Activated T-helper 9 cell treated with anti-CD3 and anti-CD28 coated beads, Interleukin-2, amount 50 U/mL, for 16 hours (primary cell): ENCODE data around the gene NEK5.

Experiments
- DNase-seq: peaks from one replicate; pipeline ENCODE4 v3.0.0-alpha.2; 2020; ENCODE audit warnings: low read depth

NEK5 gene

GRCh38 chr13:52010890-52011631 lies 117.8 kb downstream of the NEK5 start, which contains the start of gene ATP7B:
ATP7B (minus strand) TSS chr13:52011450; CDS start chr13:52011337, 113 bp downstream.
- peak; percentile 5 for DNase-seq

GRCh38 chr13:52009946-52010345 lies 118.9 kb downstream of the NEK5 start:
- no peak for DNase-seq

- DNase-seq: no peak
Measured at GRCh38 chr13:52006523-52007245, 122.2 kb downstream of the NEK5 start.

GRCh38 chr13:52005841-52006522 lies 122.9 kb downstream of the NEK5 start:
- no peak for DNase-seq

GRCh38 chr13:52004511-52005170 lies 124.2 kb downstream of the NEK5 start:
- no peak for DNase-seq

GRCh38 chr13:52003541-52003940 lies 125.3 kb downstream of the NEK5 start:
- DNase-seq: no peak

GRCh38 chr13:52002361-52002760 lies 126.5 kb downstream of the NEK5 start:
- no peak for DNase-seq

- no peak for DNase-seq
Measured at GRCh38 chr13:52001120-52001731, 127.6 kb downstream of the NEK5 start.

GRCh38 chr13:51999921-52000320 lies 129.0 kb downstream of the NEK5 start:
- no peak for DNase-seq

- DNase-seq: no peak
Measured at GRCh38 chr13:51999510-51999911, 129.4 kb downstream of the NEK5 start.

GRCh38 chr13:51998723-51999509 lies 130.0 kb downstream of the NEK5 start:
- DNase-seq: no peak

GRCh38 chr13:51997641-51998330 lies 131.1 kb downstream of the NEK5 start:
- DNase-seq: no peak

GRCh38 chr13:51997186-51997585 lies 131.7 kb downstream of the NEK5 start:
- DNase-seq: no peak

GRCh38 chr13:51996641-51997040 lies 132.2 kb downstream of the NEK5 start:
- DNase-seq: no peak

GRCh38 chr13:51995677-51996551 lies 133.0 kb downstream of the NEK5 start:
- DNase-seq: no peak

GRCh38 chr13:51993713-51994112 lies 135.2 kb downstream of the NEK5 start:
- no peak for DNase-seq

- DNase-seq: no peak
Measured at GRCh38 chr13:51988988-51989618, 139.8 kb downstream of the NEK5 start.
